DND-41 (cell line): ENCODE data around the gene WNK1.

Experiments
- EZH2 ChIP-seq: IDR thresholded peaks from 3 replicates; pipeline ENCODE4 v1.6.1; 2012; ENCODE audit warnings: borderline replicate concordance, low read depth, mild to moderate bottlenecking, moderate library complexity, low read length, inconsistent platforms; ENCODE audit not compliant: severe bottlenecking
- TF ChIP-seq, protein P1 (sequence below): IDR thresholded peaks from 2 replicates; pipeline ENCODE4 v1.5.1; 2012; ENCODE audit warnings: borderline replicate concordance, low read length, moderate library complexity, mild to moderate bottlenecking; ENCODE audit not compliant: poor library complexity, severe bottlenecking; ENCODE audit errors: extremely low read depth

GRCh38 chr12:851343-851742 is 99.0 kb downstream of the WNK1 start:
- TF ChIP-seq, protein P1, sequence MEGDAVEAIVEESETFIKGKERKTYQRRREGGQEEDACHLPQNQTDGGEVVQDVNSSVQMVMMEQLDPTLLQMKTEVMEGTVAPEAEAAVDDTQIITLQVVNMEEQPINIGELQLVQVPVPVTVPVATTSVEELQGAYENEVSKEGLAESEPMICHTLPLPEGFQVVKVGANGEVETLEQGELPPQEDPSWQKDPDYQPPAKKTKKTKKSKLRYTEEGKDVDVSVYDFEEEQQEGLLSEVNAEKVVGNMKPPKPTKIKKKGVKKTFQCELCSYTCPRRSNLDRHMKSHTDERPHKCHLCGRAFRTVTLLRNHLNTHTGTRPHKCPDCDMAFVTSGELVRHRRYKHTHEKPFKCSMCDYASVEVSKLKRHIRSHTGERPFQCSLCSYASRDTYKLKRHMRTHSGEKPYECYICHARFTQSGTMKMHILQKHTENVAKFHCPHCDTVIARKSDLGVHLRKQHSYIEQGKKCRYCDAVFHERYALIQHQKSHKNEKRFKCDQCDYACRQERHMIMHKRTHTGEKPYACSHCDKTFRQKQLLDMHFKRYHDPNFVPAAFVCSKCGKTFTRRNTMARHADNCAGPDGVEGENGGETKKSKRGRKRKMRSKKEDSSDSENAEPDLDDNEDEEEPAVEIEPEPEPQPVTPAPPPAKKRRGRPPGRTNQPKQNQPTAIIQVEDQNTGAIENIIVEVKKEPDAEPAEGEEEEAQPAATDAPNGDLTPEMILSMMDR = no peak
- no peak for TF ChIP-seq EZH2
